Esophagus mucosa (tissue), 1 donor: Measurements from ENCODE around the gene SEC11A. TPM values are rescaled to one million over a fixed set of nuclear protein-coding genes. Genes with fewer than 3 reads are reported as not detected.

ENCODE experiments used
- ATAC-seq: fragments of 200-7000 bp; cut with Tn5 transposase; one replicate; pipeline ENCODE4 v1.9.1; 2020
- total RNA-seq: library from RNA; stranded (reverse); gene quantifications from one replicate; pipeline ENCODE4 v1.2.4, GENCODE V29; 2023
- donor health status: DM: yes; HTN: yes; CAD: no.

SEC11A gene
- total RNA-seq, 1 donor from 2014 or later = 65.4 TPM

- ATAC-seq = no peak
Measured at GRCh38 chr15:84634228-84634837, 81.6 kb downstream of the SEC11A start.

- peak; percentile 78 for ATAC-seq
Measured at GRCh38 chr15:84633311-84634227, 82.4 kb downstream of the SEC11A start.

GRCh38 chr15:84631706-84632272 lies 84.2 kb downstream of the SEC11A start:
- ATAC-seq = no peak

GRCh38 chr15:84629033-84629432 lies 86.9 kb downstream of the SEC11A start:
- no peak for ATAC-seq

GRCh38 chr15:84625123-84625522 lies 90.8 kb downstream of the SEC11A start:
- no peak for ATAC-seq

DNA sequence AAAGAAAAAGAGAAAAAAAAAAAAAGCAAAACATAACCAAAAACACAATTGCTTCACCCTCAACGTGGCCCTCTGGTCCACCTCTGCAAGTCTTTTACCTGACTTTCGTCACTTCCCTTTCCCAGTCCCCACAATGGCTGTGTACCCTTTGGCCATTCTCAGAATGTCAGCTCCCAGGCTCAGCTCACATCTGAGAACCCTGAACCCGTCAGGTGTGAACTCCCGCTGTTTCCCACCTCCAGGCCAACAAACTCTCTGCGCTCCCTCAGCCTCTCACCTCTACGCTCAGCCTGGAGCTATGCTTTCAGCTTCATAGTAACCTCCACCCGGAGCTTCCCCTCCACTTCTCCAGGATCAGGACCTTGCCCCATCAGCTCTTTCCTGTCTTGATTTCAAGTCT lies 91.6 kb downstream of the SEC11A start:
- no peak for ATAC-seq

GRCh38 chr15:84621358-84621979 lies 94.5 kb downstream of the SEC11A start:
- no peak for ATAC-seq

DNA sequence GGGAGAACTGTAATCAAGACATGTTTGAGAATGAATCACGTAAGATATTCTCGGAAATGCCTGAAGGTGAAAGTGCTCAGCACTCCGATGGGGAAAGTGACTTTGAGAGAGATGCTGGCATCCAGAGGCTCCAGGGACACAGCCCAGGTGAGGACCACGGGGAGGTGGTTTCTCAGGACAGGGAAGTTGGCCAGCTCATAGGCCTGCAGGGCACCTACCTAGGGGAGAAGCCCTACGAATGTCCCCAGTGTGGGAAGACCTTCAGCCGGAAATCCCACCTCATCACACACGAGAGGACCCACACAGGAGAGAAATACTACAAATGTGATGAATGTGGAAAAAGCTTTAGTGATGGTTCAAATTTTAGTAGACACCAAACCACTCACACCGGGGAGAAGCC lies 95.3 kb downstream of the SEC11A start:
- no peak for ATAC-seq

Other genes with a start within 250 kb of the SEC11A start
- 0.92 TPM for gene ZSCAN2, start 115.1 kb downstream of the SEC11A start, total RNA-seq
- gene WDR73, start 61.9 kb downstream of the SEC11A start, total RNA-seq = 23.7 TPM
- 12.8 TPM for gene NMB, start 57.9 kb downstream of the SEC11A start, total RNA-seq
- gene ZNF592, start 32.5 kb upstream of the SEC11A start, total RNA-seq = 12.6 TPM
- gene ALPK3, start 101.2 kb upstream of the SEC11A start, total RNA-seq = 5.5 TPM
- gene SLC28A1, start 168.5 kb upstream of the SEC11A start, total RNA-seq = not detected